NCI-H2081 (cell line): ENCODE measurements around the gene SH3TC1.

Experiments used
- DNase-seq, 2 experiments: peaks; one replicate each; lab custom pipeline; 2025; lab: John Stamatoyannopoulos, UW

The SH3TC1 gene

DNA sequence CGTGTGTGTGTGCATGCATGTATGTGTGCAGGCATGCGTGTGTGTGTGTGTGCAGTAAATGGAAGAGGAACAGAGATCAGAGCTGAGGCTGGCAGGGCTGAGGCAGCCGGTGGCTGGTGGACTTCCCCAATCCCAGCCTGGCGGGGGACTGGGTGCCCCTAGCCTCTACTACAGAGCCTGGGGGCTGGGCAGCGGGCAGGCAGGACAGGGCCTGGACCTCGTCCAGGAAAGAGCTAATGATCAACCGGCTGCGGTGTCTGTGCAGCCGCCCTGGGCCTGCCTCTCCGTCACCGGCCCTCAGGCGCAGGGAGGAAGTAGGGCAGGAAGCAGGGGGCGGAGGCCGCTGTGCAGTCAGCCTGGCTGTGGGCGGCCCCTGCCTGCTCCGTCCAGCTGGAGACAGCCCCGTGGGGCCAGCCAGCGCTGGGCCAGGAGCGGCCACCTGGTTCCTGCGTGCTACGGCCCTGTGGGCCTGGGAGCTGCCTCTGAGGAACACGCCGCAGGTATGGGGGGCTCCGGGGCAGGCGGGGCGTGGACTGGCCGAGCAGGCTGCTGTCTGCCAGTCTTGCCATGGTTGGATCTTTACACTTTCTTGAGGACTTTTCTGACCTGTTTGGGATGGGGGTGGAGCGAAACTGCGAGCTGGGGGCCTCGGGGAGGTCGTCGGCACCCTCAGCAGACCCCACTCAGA, at the start of gene SH3TC1:
SH3TC1 (plus strand) TSS at position 385 of the 688 bp plus-strand sequence. CDS start 5,905 bp downstream, outside the sequence.
- DNase-seq, result peak; percentile 71 to 84

DNA sequence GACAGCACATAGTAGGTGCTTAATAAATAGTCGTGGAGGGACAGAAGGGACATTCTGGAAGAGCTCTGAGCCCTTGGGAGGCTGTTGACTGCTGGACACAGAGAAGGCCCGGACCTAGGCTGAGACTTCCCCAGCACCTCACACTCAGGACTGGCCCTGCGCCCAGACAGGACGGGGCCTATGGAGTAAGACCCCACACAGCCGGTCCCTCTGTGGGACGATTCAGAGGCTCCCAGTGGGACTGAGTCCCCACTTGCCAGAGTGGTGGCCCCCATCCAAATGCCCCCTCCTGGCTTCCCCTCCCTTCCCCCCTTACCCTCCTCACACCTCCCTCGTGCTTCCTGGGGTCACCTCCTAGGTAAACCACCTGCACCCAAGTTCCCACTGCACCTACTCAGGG, 49.4 kb upstream of the SH3TC1 start:
- no peak for DNase-seq

DNA sequence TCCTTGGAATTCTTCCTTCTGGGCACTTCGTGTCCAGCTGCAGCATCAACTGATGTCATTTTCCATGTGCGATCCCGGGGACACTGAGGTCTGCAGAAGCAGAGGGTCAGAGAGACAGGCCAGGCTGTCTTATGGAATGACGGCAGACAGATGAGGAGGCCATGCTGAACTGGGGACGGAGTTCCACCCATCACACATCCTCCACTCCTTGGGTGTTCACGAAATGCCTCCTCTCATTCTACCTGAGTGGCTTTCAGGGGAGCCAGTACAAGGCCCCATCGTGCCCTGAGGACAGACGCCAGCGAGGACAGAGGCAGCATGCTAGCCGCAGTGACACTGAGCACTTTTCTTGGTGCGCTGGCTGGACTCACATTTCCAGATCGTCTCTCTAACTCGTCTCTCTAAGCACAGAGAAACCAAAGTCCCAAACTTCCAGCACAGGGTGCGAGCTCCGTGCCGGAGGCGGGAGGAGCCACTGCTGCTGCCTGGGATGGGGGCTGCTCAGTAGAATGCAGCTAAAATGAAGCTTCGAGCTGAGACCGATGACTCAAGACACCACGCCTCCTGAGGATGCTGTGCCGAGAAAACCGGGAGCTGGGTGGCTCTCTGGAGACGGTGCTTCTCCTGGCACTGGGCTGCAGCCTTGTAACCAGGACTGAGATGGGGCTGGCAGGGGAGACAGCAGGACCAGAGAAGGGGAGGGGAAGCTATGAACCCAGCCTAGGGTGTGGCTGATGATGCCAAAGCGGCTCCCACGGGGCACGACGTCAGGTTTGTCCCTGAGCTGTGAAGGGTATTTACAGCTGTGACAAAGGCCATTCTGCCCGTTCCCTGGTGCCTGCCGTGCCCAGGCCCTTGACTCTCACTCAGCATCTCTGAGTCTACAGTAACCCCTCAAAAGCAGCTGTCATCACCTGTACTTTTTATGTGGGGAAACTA, 48.7 kb upstream of the SH3TC1 start:
- DNase-seq, result no peak

DNA sequence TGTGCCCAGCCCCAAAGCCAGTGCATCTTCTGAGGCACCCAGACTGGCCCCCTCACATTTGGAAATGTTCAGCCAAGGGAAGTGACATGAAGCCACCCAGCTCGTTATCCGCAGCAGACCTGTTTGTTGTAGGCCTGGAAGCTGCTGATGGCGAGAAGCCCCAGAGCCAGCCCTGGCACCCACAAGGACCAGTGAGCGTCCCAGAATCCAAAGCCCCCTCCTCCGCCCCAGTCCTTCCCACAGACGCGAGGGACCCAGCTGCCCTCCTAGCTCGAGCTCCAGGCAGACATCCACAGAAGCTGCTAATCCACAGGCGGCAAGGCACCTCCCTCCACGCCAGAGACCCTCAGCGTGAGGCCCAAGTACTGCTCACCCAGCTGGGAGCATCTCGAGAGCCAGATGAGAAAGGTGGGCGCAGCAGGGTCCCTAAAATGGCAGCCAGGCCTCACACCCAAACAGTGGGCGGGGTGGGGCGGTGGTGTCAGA, 47.9 kb upstream of the SH3TC1 start:
- DNase-seq, result no peak

DNA sequence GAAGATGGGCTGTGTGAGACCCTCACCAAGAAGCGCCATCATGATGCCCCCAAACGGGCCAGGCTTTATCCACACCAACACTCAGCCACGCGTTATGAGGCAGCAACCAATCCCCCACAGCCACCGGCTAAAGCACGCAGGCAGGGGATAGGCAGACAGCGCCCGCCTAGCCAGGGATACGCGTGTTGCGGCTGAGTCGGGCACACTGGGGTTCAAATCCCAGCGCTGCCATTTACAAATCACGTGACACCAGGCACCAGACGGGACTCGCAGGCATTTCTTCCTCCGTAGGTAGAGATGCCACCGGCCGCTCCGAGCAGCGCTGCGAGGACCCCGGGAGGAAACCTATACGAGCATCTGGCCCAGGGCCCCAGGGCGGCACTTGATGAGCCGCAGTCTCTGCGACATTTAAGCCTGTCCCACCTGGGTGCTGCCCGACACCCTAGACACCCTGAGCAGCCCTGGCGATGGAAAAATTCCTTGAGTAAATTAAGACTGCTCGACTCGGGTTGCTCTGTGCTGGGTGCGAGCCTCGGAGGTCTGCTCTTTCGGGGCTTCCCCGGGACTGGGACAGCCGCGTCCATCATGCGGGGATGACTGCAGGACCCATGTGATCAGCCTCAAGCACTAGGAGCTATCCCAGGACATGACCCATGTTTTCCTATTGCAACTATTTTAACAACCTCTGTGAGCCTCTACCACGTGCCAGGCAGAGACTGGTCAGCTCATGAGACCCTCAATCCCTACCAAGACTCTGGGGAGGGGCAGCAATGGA, 46.8 kb upstream of the SH3TC1 start:
- DNase-seq, result no peak

DNA sequence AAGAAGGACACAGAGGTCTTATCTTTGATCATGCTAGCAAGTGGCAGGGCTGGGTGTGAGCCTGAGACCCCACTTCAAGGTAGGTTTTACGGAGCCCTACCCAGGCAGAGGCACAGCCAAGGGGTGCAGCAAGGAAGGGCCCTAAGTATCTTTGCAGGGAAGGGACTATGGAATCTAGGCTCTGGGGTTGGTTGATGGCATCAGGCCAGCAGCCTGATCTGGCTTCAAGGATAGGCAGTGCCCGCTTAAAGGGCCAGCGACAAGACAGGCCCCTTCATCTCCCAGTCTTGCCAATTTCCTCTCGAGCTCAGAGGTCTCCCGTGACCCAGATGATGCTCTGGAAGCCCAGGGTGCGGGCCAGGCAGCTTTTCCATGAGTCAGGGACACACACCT, 46.2 kb upstream of the SH3TC1 start:
- no peak for DNase-seq

DNA sequence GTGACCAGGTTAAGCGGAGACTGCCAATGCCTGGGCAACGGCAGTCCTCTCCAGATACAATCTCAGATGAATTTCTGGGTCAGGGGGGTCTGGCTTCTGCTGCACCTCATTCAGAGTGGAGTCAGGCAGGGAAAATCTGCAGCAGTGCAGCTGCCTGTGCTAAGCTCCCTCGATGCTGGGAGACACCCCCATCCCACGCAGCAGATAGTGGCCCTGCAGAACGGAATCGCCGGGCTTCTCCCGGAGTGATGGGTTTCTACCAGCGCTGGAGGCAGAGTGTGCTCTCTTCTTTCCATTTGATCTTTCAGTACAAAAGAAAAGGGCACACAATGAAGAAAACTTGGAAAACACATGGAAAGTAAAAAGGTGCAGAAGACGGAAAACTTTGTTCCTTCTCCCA, 45.6 kb upstream of the SH3TC1 start:
- no peak for DNase-seq

DNA sequence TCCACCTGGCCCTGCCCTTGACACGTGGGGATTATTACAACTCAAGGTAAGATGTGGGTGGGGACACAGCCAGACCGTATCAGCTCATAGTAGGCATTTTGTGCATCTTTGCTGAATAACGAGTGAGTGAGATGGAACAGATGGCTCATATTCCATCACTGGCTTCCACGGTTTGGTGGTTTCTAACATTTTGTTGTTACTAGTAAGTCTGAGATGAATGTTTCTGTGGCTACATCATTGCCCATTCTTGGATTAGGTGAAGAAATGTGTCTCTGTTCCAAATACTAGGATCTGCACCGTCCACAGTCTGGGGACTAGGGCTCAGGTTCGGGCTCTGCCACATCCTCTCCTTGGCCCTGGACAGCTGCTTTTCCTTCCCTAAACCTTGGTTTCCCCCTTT, 44.0 kb upstream of the SH3TC1 start:
- DNase-seq, result no peak

DNA sequence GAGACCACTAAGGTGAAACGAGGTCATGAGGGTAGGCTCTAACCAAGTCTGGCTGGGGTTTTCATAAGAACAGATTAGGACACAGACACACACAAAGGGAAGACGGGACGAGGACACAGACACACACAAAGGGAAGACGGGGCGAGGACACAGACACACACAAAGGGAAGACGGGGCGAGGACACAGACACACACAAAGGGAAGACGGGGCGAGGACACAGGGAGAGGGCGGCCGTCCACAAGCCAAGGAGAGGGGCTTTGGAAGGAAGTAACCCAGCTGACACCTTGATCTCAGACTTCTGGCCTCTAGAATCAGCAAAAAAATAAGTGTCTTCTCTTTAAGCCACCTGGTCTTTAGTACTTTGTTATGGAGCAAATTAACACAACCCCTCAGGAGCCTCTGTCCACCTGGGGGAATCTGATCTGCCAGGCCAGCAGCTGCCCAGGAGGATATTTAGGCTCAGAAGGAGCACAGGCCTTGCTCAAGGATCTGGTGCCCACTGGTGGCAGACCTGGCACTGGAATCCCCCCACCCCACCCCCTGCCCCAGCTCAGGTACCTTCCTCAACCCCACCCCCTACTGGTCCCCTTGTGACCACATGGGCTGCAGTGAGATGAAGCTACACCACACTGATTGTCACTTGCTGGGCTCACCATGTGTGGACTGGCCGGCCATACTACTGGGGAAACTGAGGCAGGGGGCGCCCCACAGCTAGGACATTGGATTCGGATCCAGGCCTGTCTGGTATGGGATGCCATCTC, 43.2 kb upstream of the SH3TC1 start:
- DNase-seq, result no peak

DNA sequence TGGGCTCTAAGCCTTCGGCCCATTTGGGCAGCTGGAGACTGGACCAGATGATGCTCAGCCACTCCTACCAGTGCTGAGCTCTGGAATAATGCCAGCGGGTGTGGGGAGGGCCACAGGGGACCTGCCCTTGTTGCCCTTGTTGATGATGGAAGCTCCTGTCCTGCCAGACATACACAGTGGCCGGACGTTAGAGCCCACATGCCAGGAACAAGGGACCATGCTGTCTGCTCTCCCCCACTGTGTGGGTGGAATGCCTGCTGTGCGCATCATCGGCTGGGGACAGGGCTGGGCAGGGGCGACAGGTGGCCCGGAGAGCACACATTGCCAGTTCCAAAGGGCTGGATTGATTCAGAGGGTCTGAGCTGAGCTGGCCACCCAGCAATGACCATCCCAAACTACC, 42.5 kb upstream of the SH3TC1 start:
- DNase-seq, result no peak

DNA sequence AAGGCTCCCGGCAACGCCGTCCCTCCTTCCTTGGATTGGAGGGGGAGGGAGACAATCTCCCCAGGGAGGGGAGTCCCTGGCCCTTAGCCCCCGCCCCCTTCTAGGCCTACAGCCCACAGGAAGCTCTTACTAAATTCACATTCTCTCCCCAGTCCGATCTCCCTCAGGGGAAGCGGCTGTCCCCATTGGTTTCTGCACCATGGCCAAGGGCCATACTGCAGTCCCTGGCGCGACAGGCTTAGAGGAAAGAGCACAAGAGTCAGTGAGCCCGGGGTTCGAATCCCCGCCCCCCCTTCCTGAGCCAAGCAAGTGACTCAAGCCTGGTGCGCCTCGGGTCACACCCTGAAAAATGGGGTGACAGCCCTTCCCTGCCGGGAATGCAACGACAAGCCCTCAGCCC, 41.6 kb upstream of the SH3TC1 start:
- peak; percentile 68 to 88 for DNase-seq

DNA sequence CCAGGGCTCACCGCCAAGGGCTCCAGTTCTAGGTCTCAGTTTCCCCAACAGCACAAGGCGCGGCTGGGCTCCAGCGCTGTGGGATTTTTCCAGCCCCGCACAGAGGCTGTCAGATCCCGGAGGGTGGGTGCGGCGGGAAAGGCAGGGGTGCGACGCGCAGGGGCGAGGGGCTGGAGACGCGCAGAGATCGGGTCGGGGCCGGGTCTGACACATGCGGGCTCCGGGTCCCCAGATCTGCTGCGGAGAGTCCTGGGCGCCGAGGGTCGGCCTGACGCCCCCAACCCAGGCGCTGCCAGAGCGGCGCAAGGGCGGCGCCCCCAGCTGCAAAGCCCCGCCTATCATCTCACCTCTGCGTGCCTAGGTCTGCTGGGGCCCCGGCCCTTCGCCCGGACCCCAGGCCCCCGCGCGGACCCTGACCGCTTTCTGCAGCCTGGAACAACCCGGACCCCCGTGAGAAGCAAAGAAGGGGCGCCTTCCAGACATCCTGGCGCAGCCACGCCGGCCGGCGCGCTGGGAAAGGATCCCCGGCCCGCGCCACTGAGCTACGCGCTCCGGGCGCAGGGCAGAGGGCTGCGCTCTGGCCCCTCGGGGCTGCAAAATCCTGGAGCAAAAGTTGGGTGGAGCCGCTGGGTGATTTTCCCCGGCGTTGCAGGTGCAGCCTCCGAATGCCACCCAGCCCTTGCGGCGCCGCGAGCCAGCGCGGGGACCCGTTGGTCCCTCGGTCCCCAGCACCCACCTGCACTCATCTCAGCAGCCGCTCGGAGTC, 41.0 kb upstream of the SH3TC1 start:
- DNase-seq, result no peak

DNA sequence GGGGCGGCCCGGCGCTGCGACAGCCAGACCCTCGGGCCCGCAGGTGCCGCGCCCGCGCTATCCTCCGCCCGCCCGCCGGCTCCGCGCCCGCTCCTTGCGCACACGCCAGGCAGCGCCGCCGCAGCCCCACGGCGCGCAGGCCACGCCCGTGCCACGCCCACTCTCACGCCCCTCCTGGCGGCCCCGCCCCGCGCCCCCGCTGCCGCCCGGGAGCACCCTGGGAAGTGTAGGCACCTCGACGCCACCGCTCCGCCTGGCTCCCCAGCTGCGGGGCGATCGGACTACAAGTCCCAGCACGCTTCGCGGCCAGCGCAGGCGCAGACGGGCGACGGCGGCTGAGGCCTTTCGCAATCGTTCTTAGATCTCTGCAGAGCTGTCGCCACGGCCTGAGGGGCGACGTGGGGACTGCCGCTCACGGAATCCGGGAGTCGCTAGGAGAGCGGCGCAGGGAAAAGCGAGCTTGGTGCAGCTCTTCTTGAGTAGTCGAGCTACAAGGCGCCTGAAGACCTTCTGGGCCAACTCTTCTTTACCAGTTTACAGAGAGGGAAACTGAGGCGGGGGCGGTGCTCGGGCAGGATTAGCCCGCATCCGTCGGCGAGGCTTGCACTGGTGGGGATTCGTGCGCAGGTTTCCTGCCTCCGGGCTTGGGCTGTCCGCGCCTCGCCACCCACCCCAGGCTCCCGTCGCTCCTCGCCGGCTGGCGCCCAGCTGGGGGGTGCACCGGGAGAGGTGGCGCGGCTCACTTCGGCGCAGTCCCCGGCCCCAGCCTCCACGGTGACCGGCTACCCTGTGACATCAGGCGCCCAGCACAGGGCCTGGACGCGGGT, 40.2 kb upstream of the SH3TC1 start, which contains the start of gene ABLIM2:
ABLIM2 (minus strand) TSS at position 104 of the 827 bp plus-strand sequence. CDS start 124 bp downstream, outside the sequence.
- peak; percentile 99 for DNase-seq

DNA sequence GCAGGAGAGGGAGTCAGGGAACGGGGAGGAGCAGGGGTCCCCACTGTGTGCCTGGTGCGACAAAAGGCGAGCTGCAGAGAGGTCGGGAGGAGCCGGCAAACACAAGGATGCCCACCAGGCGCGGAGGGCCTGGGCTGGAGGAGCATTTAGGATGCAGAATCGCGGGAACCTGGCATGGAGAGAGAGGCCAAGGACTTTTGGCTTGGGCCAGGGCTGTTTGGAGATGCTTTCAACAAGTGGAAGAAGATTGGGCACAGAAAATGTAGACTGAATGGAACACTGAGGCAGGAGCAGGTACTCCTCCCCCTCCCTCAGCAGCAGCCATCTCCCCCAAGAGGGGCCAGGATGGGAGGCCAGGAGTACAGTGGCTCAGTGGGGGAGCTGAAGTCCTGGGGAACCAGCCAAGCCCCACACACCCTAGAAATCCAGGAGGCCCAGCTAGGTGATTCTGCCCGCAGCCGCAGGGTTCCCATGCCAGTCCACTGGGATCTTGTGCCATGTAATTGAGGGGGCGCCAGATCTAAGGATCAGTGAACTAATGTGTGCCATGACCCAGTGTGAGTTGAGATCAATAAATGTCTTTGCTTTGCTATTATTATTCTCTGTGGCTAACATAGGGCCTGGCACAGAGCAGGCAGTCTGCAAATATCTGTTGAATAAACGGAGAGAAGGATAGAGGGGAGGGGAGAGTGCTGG, 39.4 kb upstream of the SH3TC1 start:
- DNase-seq, result peak in 1 of 2 experiments; percentile 81

DNA sequence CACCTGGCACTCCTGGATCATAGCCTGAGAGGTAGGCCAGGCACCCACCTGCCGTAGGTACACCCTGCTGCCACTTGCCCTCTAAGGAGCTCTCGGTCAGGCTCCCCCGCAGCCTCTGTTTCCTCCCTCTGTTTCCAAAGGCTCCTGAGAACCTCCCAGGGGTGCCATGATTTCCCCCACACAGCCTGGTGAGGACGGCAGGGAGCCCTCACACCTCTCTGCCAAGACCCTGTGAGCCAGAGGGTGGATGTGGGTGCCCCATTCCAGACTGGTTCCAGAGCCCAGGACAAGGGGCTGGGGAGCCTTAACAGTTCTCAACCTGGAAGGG, 38.9 kb upstream of the SH3TC1 start:
- peak in 1 of 2 experiments; percentile 42 for DNase-seq

DNA sequence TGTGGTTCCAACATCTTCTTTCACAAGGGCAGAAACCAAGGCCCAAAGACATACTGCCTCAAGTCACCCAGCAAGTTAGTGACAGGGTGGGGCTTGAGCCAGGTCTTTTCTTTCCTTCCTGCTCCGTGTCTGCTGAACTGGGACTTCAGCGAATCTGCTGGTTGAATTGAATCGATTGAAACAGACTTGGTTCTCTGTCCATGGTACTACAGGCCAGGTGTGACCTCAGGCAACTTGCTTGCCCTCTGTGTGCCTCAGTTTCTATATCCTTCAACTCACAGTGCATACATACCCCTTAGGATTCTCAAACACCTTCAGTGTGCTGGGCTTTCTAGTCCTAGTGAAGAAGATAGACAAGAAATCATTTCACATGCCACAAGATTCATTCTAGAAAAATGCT, 38.5 kb upstream of the SH3TC1 start:
- DNase-seq, result no peak

DNA sequence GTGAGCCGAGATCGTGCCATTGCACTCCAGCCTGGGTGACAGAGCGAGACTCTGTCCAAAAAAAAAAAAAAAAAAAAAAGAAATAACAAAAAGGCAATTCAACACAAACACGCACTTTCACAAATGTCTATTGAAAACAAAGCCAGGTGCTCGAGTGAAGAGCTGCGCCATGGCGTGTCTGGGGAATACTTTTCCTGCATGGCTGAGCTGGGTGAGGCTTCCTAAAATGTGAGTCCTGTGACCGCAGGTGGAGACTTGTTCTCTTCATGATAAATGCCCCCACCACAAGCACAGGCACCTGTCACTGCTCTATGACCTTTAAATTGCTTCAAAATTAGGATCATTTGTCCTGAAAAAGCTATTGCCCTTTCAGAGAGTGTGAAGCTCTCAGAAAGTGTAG, 36.5 kb upstream of the SH3TC1 start:
- peak in 1 of 2 experiments; percentile 33 for DNase-seq

DNA sequence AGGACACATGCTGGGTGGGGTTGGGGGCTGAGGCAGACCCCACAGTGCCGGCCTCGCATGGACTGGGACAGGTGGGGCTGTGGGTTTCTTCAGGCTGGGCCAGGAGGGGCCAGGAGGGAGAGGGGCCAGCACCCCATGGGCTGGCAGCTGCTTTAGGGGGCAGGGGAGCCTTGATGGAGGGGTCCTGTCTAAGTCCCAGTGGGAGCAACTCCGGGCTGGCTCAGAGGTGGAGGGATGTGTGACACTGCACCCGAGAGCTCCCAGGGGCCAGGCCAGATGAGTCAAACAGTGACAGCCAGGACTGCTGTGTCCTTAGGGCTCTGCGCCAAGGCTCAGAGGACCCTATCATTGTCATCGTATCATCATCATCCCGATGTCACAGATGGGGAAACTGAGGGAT, 36.1 kb upstream of the SH3TC1 start:
- no peak for DNase-seq
